H9 (cell line): ENCODE measurements around the gene VIPR1. TPM values are rescaled to one million over a fixed set of nuclear protein-coding genes. Genes with fewer than 3 reads are reported as not detected.

Experiments
- DNase-seq: peaks from one replicate; pipeline ENCODE4 v3.0.0-alpha.2; 2017
- H2AFZ ChIP-seq: one replicate; pipeline ENCODE4 v1.6.1; 2013; ENCODE audit warnings: mild to moderate bottlenecking, low read length, control low read depth, moderate library complexity
- H2AK5ac ChIP-seq: 2 replicates; pipeline ENCODE4 v1.6.1; 2013; ENCODE audit warnings: low read length, control low read depth, mixed read lengths; ENCODE audit not compliant: insufficient read length
- H2BK120ac ChIP-seq: one replicate; pipeline ENCODE4 v1.6.1; 2013; ENCODE audit warnings: low read depth, mild to moderate bottlenecking, low read length, control low read depth, inconsistent platforms; ENCODE audit not compliant: poor library complexity, severe bottlenecking
- H2BK12ac ChIP-seq: 2 replicates; pipeline ENCODE4 v1.6.1; 2013; ENCODE audit warnings: low read length, control low read depth, mixed read lengths, low read depth; ENCODE audit not compliant: insufficient read length
- H2BK15ac ChIP-seq: 2 replicates; pipeline ENCODE4 v1.6.1; 2013; ENCODE audit warnings: low read depth, low read length, control low read depth
- H2BK20ac ChIP-seq: one replicate; pipeline ENCODE4 v1.6.1; 2013; ENCODE audit warnings: low read depth, mild to moderate bottlenecking, low read length, control low read depth, inconsistent platforms; ENCODE audit not compliant: poor library complexity, severe bottlenecking
- H2BK5ac ChIP-seq: 2 replicates; pipeline ENCODE4 v1.6.1; 2013; ENCODE audit warnings: low read length, control low read depth, mixed read lengths; ENCODE audit not compliant: insufficient read length
- H3K14ac ChIP-seq: 2 replicates; pipeline ENCODE4 v1.6.1; 2013; ENCODE audit warnings: low read length, control low read depth; ENCODE audit not compliant: insufficient read depth
- H3K18ac ChIP-seq: 2 replicates; pipeline ENCODE4 v1.6.1; 2013; ENCODE audit warnings: low read depth, mild to moderate bottlenecking, mixed read lengths, low read length, control low read depth; ENCODE audit not compliant: insufficient read length
- H3K23ac ChIP-seq: 2 replicates; pipeline ENCODE4 v1.6.1; 2013; ENCODE audit warnings: low read length, control low read depth, mixed read lengths, low read depth; ENCODE audit not compliant: insufficient read length
- H3K23me2 ChIP-seq: 2 replicates; pipeline ENCODE4 v1.6.1; 2013; ENCODE audit warnings: low read depth, mild to moderate bottlenecking, mixed read lengths, low read length, control low read depth; ENCODE audit not compliant: insufficient read length, poor library complexity, severe bottlenecking
- H3K27ac ChIP-seq: 2 replicates; pipeline ENCODE4 v1.5.1; 2013; ENCODE audit warnings: low read length, control low read depth, mixed read lengths, low read depth; ENCODE audit not compliant: insufficient read length
- H3K27me3 ChIP-seq: 2 replicates; pipeline ENCODE4 v1.6.1; 2013; ENCODE audit warnings: low read length, control low read depth, inconsistent platforms; ENCODE audit not compliant: insufficient read depth
- H3K4ac ChIP-seq: 2 replicates; pipeline ENCODE4 v1.6.1; 2013; ENCODE audit warnings: low read depth, mild to moderate bottlenecking, control low read depth, inconsistent platforms, low read length, moderate library complexity
- H3K4me1 ChIP-seq: 2 replicates; pipeline ENCODE4 v1.6.1; 2013; ENCODE audit warnings: low read length, control low read depth, inconsistent platforms; ENCODE audit not compliant: insufficient read depth
- H3K4me2 ChIP-seq: 2 replicates; pipeline ENCODE4 v1.6.1; 2013; ENCODE audit warnings: low read length, control low read depth, mixed read lengths; ENCODE audit not compliant: insufficient read length, insufficient read depth
- H3K56ac ChIP-seq: 2 replicates; pipeline ENCODE4 v1.6.1; 2013; ENCODE audit warnings: low read depth, mild to moderate bottlenecking, mixed read lengths, low read length, control low read depth; ENCODE audit not compliant: insufficient read length
- H3K79me1 ChIP-seq: 2 replicates; pipeline ENCODE4 v1.6.1; 2013; ENCODE audit warnings: low read depth, mild to moderate bottlenecking, moderate library complexity, low read length, control low read depth, inconsistent platforms; ENCODE audit not compliant: insufficient read depth, poor library complexity, severe bottlenecking
- H3K79me2 ChIP-seq: 2 replicates; pipeline ENCODE4 v1.6.1; 2013; ENCODE audit warnings: low read length, control low read depth, inconsistent platforms; ENCODE audit not compliant: insufficient read depth
- H3K9ac ChIP-seq: 2 replicates; pipeline ENCODE4 v1.6.1; 2013; ENCODE audit warnings: low read length, control low read depth, mixed read lengths; ENCODE audit not compliant: insufficient read length; ENCODE audit errors: extremely low read depth
- H3K9me3 ChIP-seq: one replicate; pipeline ENCODE4 v1.6.1; 2013; ENCODE audit warnings: low read depth, low read length, inconsistent platforms; ENCODE audit not compliant: control insufficient read depth
- H3T11ph ChIP-seq: one replicate; pipeline ENCODE4 v1.6.1; 2013; ENCODE audit warnings: mild to moderate bottlenecking, low read length, control low read depth, inconsistent platforms
- H4K20me1 ChIP-seq: one replicate; pipeline ENCODE4 v1.6.1; 2013; ENCODE audit not compliant: control insufficient read depth, insufficient read length, insufficient read depth
- H4K5ac ChIP-seq: 2 replicates; pipeline ENCODE4 v1.6.1; 2013; ENCODE audit warnings: low read depth, mild to moderate bottlenecking, mixed read lengths, low read length, control low read depth; ENCODE audit not compliant: insufficient read length
- H4K8ac ChIP-seq: replicated peaks from 2 replicates; pipeline ENCODE4 v1.6.1; 2013; ENCODE audit warnings: low read length, control low read depth, mixed read lengths, low read depth; ENCODE audit not compliant: insufficient read length
- H4K91ac ChIP-seq: 2 replicates; pipeline ENCODE4 v1.6.1; 2013; ENCODE audit warnings: low read depth, mild to moderate bottlenecking, moderate library complexity, mixed read lengths, low read length, control low read depth; ENCODE audit not compliant: insufficient read length
- H3K27ac Mint-ChIP-seq, 3 experiments: 2 replicates in 2 of 3; 3 replicates in 1 of 3; pipeline ENCODE4 v1.8.0; 2020 to 2021; ENCODE audit warnings: mixed read lengths in 3 of 3, mild to moderate bottlenecking in 1 of 3, moderate library complexity in 1 of 3
- H3K27me3 Mint-ChIP-seq: 2 replicates; pipeline ENCODE4 v1.8.0; 2021; ENCODE audit warnings: low read depth, mild to moderate bottlenecking, moderate library complexity, mixed read lengths
- H3K36me3 Mint-ChIP-seq, 3 experiments: 2 replicates in 2 of 3; 3 replicates in 1 of 3; pipeline ENCODE4 v1.8.0; 2020 to 2021; ENCODE audit warnings: low read depth in 3 of 3, mixed read lengths in 3 of 3; ENCODE audit not compliant: insufficient read depth in 1 of 3
- H3K4me1 Mint-ChIP-seq, 2 experiments: 2 replicates each; pipeline ENCODE4 v1.8.0; 2020; ENCODE audit warnings: mixed read lengths in 2 of 2
- H3K4me3 Mint-ChIP-seq, 2 experiments: 2 replicates in 1 of 2; 3 replicates in 1 of 2; pipeline ENCODE4 v1.8.0; 2020 to 2021; ENCODE audit warnings: mild to moderate bottlenecking in 2 of 2, mixed read lengths in 2 of 2, moderate library complexity in 1 of 2
- H3K9me3 Mint-ChIP-seq, 2 experiments: 2 replicates in 1 of 2; 3 replicates in 1 of 2; pipeline ENCODE4 v1.8.0; 2020; ENCODE audit warnings: mild to moderate bottlenecking in 2 of 2, mixed read lengths in 2 of 2, moderate library complexity in 1 of 2
- WGBS: extraction: QIAGEN DNeasy Blood & Tissue Kit; methylation state at CpG from one replicate; pipeline ENCODE4 v1.1.7; 2013; ENCODE audit warnings: missing lambda C conversion rate, low lambda C conversion rate, mixed read lengths; ENCODE audit not compliant: insufficient read length; ENCODE audit errors: extremely low coverage; 5-methylcytosine and 5-hydroxymethylcytosine counted together
- total RNA-seq: library from RNA; stranded (reverse); gene quantifications from 2 replicates; pipeline ENCODE4 v1.2.1, GENCODE V29; 2021
- TF ChIP-seq, protein P1 (sequence below): fragments of 200-600 bp; sonication (generic); conservative IDR thresholded peaks from 3 replicates; pipeline ENCODE4 v1.8.0; 2021; ENCODE audit warnings: antibody characterized with exemption, mild to moderate bottlenecking

VIPR1 gene
- total RNA-seq, 1 experiment from 2014 or later, result 6.5 TPM

DNA sequence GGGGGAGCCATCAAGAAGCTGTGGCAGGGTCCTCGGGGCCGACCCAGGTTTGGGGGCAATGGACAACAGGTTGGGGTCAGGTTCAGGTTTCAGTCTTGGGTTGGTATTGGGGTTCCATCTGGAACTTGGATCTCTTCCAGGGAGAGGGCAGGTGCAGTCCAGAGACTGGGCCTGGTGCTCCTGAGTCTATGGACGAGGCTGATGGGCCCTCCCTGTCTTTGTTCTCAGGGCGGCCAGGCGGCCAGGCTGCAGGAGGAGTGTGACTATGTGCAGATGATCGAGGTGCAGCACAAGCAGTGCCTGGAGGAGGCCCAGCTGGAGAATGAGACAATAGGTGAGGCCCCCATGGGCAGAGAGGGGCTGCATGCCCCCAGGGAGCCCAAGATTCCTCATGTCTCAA is 11.1 kb downstream of the VIPR1 start:
- Mint-ChIP-seq H3K27ac (0 out of 7 replicates have a peak overlapping the region, but pooled peaks of 1 of the 3 experiments have one; percentile 49), H3K36me3 (peaks cover 0 to 2% (median 0%) of the 10 kb centered on the region in 3 experiments; a peak in 2 of 7 replicates), H3K4me3 (no peak overlapping the region), H3K4me1 (peaks cover 6 to 8% of the 10 kb centered on the region in 2 experiments), H3K9me3 (no peaks in the 10 kb centered on the region), H3K27me3 (peaks cover 8% of the 10 kb centered on the region; the same call in 1 of the 2 replicates)
- no peak overlapping the region for H3K4ac ChIP-seq
- no peak overlapping the region for H3K14ac ChIP-seq
- H2AFZ ChIP-seq, result no peak overlapping the region
- no peak overlapping the region for H2BK5ac ChIP-seq
- H3K56ac ChIP-seq, result no peak overlapping the region
- H3K18ac ChIP-seq, result no peak overlapping the region
- no peaks in the 10 kb centered on the region for H3K27me3 ChIP-seq
- no peaks in the 10 kb centered on the region for H3K79me1 ChIP-seq
- H4K5ac ChIP-seq, result no peak overlapping the region
- TF ChIP-seq, protein P1, sequence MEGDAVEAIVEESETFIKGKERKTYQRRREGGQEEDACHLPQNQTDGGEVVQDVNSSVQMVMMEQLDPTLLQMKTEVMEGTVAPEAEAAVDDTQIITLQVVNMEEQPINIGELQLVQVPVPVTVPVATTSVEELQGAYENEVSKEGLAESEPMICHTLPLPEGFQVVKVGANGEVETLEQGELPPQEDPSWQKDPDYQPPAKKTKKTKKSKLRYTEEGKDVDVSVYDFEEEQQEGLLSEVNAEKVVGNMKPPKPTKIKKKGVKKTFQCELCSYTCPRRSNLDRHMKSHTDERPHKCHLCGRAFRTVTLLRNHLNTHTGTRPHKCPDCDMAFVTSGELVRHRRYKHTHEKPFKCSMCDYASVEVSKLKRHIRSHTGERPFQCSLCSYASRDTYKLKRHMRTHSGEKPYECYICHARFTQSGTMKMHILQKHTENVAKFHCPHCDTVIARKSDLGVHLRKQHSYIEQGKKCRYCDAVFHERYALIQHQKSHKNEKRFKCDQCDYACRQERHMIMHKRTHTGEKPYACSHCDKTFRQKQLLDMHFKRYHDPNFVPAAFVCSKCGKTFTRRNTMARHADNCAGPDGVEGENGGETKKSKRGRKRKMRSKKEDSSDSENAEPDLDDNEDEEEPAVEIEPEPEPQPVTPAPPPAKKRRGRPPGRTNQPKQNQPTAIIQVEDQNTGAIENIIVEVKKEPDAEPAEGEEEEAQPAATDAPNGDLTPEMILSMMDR, result no peak
- H2BK12ac ChIP-seq, result no peak overlapping the region
- no peak overlapping the region for H2AK5ac ChIP-seq
- H3K23me2 ChIP-seq, result no peaks in the 10 kb centered on the region
- H4K91ac ChIP-seq, result no peak overlapping the region
- H3T11ph ChIP-seq, result no peak overlapping the region
- no peak overlapping the region for H3K4me2 ChIP-seq
- H2BK120ac ChIP-seq, result no peak overlapping the region
- H3K9me3 ChIP-seq, result no peaks in the 10 kb centered on the region
- H3K23ac ChIP-seq, result no peak overlapping the region
- WGBS, result no CpG with 5 or more reads among the region's 6 CpGs
- no peaks in the 10 kb centered on the region for H3K4me1 ChIP-seq
- no peak overlapping the region for H3K9ac ChIP-seq
- DNase-seq, result no peak
- no peak overlapping the region for H4K8ac ChIP-seq
- H3K79me2 ChIP-seq, result no peaks in the 10 kb centered on the region
- no peaks in the 10 kb centered on the region for H4K20me1 ChIP-seq
- no peak overlapping the region for H3K27ac ChIP-seq
- H2BK20ac ChIP-seq, result no peak overlapping the region
- no peak overlapping the region for H2BK15ac ChIP-seq
